BJ (cell line): ENCODE data around the gene COCH. TPM values are rescaled to one million over a fixed set of nuclear protein-coding genes. Genes with fewer than 3 reads are reported as not detected.

Experiments used
- CTCF ChIA-PET: fragments of 350-600 bp; formaldehyde crosslinking; extraction: SDS; loops from one replicate; lab custom pipeline; 2021; ENCODE audit warnings: antibody characterized with exemption, inconsistent platforms; lab: Yijun Ruan, JAX
- POLR2A ChIA-PET: fragments of 300-600 bp; sonication (Branson Sonifier 250); formaldehyde crosslinking; extraction: SDS; loops from one replicate; lab custom pipeline; 2021; ENCODE audit warnings: antibody characterized with exemption; lab: Charles Lee
- DNase-seq: peaks from one replicate; pipeline ENCODE4 v3.0.0-alpha.2; 2011; ENCODE audit warnings: low read depth
- H3K27me3 ChIP-seq: 2 replicates; pipeline ENCODE4 v1.6.0; 2011; ENCODE audit warnings: low read length; ENCODE audit not compliant: control insufficient read depth, insufficient read depth
- H3K36me3 ChIP-seq: 2 replicates; pipeline ENCODE4 v1.5.1; 2011; ENCODE audit warnings: low read length; ENCODE audit not compliant: control insufficient read depth, insufficient read depth
- H3K4me3 ChIP-seq: 2 replicates; pipeline ENCODE4 v1.5.1; 2011; ENCODE audit warnings: low read depth, mild to moderate bottlenecking, control low read depth, low read length
- CTCF ChIP-seq: IDR thresholded peaks from 2 replicates; pipeline ENCODE4 v1.5.1; 2011; ENCODE audit warnings: low read depth, mild to moderate bottlenecking, control low read depth, inconsistent platforms, low read length, moderate library complexity; ENCODE audit not compliant: insufficient read depth
- polyA plus RNA-seq: library from polyadenylated mRNA; depleted of rRNA; stranded (reverse); fragments of >200 nt; gene quantifications from 2 replicates; pipeline ENCODE4 v1.2.3, GENCODE V29; 2011

Gene COCH
- polyA plus RNA-seq, 1 experiment, result 0.10 TPM

GRCh38 chr14:30840086-30840779 lies 34.1 kb upstream of the COCH start:
- CTCF ChIA-PET, result no interaction called here
- H3K36me3 ChIP-seq, result no peaks in the 10 kb centered on the region
- H3K27me3 ChIP-seq, result 0 out of 2 replicates have a peak, but pooled peaks cover 1% of the 10 kb centered on the region
- H3K4me3 ChIP-seq, result no peak overlapping the region
- DNase-seq, result no peak
- no peak for TF ChIP-seq CTCF
- POLR2A ChIA-PET, result no interaction called here

DNA sequence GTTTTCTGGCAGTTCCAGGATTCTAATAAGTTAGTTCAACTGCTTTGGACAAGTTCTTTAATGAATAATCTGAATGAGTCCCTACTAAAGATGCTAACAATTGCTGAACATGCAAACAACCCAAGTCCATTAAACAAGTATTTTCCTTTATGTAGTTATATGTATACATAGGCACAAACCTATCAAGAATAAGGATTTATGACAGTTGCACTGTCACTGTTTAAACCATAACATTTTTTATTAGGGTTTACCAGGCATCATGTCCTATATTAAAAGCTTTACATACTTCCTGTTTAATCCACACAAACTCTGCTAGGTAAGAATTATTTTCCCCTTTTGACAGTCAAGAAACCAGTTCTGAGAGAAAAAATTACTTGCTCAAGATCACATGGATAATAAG lies 31.9 kb upstream of the COCH start:
- ChIA-PET POLR2A (no interaction called here), CTCF (interaction anchor here (1.3 kb wide), 1 partner anchor 19 kb away, joined by 3 read pairs; no protein-coding TSS in a partner anchor)
- no peak for DNase-seq
- Histone ChIP-seq H3K36me3 (no peaks in the 10 kb centered on the region), H3K27me3 (0 out of 2 replicates have a peak, but pooled peaks cover 1% of the 10 kb centered on the region), H3K4me3 (no peak overlapping the region)
- TF ChIP-seq CTCF, result no peak

GRCh38 chr14:30848449-30849240 lies 25.7 kb upstream of the COCH start:
- POLR2A ChIA-PET, result no interaction called here
- Histone ChIP-seq H3K36me3 (no peaks in the 10 kb centered on the region), H3K27me3 (no peaks in the 10 kb centered on the region; the same call in 1 of the 2 replicates), H3K4me3 (no peak overlapping the region)
- no peak for TF ChIP-seq CTCF
- CTCF ChIA-PET, result no interaction called here
- DNase-seq, result no peak

GRCh38 chr14:30849354-30849753 lies 25.0 kb upstream of the COCH start:
- H3K4me3 ChIP-seq, result no peak overlapping the region
- ChIA-PET POLR2A (no interaction called here), CTCF (no interaction called here)
- H3K27me3 ChIP-seq, result no peaks in the 10 kb centered on the region; the same call in 1 of the 2 replicates
- no peak for DNase-seq
- TF ChIP-seq CTCF, result no peak
- no peaks in the 10 kb centered on the region for H3K36me3 ChIP-seq

DNA sequence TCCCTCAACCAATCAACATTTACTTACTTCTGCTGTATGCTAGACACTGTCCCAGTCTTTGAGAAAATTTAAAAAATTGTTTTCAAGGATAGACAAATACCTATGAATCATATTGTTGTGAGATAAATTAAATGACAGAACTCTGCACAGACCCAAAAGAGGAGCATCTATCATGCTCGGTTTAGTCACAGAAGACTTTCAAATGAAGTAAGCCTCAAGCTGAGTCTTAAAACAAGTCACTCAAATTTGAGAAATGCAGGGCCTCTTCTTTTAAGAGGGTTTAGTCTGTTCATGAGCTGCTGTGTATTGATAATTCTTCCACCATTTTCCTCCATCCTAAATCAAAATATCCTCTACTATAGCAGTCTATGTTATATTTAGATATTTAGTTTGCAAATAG lies 24.4 kb upstream of the COCH start:
- no peak overlapping the region for H3K4me3 ChIP-seq
- POLR2A ChIA-PET, result no interaction called here

More for the DNA sequence above, 24.4 kb upstream of the COCH start:
- CTCF ChIA-PET, result no interaction called here
- TF ChIP-seq CTCF, result no peak
- H3K27me3 ChIP-seq, result no peaks in the 10 kb centered on the region; the same call in 1 of the 2 replicates
- H3K36me3 ChIP-seq, result no peaks in the 10 kb centered on the region
- DNase-seq, result no peak
